NAMALWA (cell line): Measurements from ENCODE around the gene MUS81.

Experiments
- DNase-seq: peaks from one replicate; pipeline ENCODE4 v3.0.0-alpha.2; 2015; ENCODE audit warnings: low spot score

MUS81 gene

DNA sequence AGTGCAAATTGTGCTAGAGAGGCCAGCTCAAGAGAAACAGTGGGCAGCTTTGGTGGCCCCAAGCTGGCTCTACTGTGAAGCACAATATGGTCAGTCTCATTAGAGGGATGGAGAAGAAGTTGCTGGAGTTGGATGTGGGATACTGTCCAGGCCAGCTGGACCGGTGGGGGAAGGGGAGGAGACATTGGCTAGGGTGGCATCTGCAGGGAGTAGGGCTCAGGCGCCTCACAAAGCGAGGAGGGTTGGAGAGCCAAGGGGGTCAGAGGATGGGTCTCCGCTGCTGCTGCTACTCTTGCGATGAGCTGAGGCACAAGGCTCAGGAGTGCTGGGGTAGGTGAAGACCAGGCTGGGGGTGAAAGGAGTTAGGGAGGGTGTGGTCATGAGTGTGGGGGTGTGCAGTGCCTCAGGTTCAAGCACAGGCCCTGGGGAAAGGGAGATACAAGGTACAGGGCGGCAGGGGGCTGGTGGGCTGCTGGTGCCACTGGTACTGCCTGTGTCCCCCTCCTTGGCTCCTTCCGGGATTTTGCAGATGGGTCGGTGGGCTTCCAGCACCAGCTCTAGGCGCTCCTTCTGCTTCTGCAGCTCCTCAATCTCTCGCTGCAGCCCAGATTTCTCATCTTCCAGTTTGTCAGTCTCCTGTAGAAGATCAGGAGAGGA is 32.6 kb downstream of the MUS81 start:
- DNase-seq: no peak

DNA sequence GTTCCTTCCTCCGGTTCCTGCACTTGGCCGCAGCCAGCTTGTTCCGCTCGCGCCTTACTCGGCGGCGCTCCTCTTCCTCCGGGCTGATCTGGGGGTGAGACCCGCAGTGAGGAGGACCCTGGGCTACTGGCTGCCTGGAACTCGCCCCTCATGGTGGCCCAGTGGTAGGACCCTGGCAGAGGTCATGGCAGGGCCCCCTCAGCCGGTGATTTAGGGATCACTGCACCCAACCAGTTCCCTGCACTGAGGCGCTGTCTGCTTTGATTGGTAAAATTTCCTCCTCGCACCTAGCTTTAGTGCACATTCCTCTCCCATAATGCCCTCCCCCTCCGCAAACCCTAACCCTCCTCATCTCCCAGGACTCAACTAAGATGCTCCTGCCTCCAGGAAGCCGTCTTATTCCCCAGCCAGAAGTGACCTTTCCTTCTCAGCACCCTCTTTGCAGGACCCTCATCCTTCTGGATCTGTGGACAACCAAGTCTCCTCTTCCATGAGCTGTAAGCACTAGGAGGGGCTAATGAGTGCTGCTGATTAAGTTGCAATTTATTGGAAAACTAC is 33.9 kb downstream of the MUS81 start:
- no peak for DNase-seq

DNA sequence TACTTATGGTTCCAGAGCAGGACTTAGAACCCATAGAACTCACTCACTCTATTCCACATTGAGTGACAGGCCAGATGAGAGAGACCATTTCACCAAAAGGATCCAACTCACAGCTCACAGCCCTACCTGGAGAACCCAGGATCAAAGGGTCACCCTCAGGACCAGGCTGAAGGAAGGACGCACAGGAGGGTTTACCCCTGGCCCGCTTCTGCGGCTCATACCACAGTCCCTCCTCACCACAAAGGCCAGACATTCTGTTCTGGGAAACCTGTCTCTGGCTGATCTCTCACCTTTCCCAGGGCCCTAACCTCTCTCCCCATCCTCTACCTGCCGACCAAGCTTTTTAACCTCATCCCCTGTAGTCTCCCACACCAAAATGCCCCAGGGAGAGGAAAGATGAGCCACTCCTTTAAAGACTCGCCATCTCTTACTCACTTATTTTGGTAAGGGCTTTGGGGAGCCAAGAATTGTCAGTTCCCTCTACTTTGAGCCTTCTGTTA is 35.3 kb downstream of the MUS81 start:
- no peak for DNase-seq

DNA sequence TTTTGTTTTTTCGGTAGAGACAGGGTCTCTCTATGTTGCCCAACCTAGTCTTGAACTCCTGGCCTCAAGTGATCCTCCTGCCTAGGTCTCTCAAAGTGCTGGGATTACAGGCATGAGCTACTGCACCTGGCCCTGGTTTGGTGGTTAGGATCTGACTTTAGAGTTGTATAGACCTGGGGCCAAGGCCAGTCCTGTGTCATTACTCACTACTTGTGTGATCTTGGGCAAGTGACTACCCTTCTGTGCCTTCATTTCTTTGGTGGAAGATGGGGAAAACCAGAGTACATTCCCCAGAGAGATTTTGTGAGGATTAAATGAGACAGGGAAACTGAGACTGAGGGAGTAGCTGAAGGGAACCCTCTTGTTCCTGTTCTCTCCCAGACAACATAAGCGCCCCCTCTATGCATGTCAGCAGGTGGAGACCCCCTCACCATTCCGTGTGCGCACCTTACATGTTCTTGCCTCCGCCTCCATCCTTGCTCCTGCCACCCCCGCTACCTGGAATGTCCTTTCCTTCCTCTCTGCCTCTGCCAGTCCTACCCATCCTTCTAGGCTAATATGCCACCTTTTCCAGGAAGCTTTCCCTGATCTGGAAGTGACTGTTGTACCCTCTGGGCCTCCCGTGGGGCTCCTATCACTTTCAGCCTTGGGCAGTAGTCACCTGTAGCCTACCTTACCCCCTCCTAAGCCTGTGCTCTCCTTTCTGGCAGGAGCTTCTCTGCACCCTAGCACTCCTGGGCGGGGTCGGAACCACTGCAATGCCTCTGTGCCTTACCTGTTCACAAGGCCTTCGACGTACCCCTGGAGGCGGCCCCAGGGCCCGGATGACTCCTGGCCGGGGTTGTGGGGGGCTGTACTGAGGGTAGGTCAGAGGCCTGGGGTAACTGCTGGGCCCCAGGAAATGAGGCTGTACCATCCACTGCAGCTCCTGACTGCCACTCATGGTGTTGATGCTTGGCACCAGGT is 36.1 kb downstream of the MUS81 start:
- no peak for DNase-seq

DNA sequence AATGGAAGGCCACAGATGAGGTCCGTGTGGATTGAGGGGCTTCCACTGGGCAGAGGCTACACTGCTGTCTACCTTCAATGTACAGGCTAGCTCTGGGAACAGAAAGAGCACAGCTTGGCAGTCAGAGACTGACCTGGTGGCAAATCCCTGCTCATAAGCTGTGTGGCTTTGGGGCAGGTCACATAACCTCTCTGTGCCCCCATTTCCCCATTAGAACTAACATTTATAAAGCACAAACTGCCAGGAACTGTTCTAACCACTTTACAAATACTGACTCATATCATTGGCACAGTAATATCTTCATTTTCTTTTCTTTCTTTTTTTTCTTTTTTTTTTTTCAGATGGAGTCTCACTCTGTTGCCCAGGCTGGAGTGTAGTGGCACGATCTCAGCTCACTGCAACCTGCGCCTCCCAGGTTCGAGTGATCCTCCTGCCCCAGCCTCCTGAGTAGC is 36.8 kb downstream of the MUS81 start:
- DNase-seq: no peak

DNA sequence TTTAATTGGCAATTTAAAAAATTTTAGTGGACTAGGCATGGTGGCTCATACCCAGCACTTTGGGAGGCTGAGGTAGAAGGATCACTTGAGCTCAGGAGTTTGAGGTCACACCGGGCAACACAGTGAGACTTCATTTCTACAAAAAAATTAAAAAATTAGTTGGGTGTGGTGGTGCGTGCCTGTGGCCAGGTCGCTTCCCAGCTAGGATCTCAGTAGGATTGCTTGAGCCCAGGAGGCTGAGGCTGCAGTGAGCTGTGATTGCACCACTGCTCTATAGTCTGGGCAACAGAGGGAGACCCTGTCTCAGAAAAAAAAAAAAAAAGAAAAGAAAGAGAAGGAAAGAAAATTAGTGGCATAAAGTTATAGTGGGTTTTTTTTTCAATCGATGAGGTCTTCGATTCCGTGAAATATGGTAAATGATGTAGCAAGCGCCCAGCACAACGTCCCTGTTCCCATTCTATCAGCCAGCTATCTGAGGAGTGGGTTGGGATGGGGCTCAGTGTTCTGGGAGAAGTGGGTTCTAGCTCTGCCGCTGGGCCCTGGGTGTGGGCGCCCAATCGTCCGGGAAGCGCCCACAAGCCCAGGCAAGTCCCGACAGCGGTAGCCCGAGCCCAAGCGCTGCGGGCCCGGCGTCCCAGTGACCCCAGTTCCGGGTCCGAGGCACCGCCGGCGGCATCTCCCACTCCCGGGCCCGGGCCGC is 38.6 kb downstream of the MUS81 start:
- DNase-seq: no peak

DNA sequence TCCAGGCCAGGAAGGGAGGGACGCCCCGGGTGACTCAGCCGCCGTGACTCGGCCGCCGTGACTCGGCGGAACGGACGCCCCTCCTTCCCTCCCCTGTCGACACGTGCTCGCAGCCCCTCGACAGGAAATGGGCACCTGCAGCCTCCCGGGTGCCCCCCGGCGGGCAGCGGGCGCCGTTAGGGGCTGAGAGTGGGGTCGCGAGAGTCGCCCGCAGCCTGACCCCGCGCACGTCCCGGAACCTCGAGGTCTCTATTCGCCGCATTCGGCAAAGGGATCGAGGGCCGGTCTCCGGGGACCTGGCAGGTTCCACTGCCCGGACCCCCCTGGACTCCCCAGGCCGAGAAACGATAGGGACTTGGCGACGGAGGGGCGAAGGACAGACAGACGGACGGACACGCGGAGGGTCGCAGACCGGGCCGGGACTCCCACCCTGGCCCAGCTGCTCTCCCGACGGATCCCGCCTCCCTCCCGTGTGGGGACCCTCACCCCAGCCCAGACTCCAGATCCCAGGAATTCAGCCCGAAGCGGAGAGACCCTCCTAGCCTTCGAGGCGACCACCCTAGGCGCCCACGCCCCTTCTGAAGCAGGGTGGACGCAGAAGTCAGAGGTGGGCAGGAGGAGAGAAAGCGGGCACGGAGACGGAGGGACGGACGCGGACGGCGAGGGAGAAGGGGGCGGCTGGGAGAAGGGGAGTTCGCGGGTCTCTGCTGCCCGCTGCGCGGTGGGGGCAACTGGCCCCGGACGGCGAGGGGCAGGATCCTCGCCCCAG is 39.3 kb downstream of the MUS81 start:
- DNase-seq: no peak

DNA sequence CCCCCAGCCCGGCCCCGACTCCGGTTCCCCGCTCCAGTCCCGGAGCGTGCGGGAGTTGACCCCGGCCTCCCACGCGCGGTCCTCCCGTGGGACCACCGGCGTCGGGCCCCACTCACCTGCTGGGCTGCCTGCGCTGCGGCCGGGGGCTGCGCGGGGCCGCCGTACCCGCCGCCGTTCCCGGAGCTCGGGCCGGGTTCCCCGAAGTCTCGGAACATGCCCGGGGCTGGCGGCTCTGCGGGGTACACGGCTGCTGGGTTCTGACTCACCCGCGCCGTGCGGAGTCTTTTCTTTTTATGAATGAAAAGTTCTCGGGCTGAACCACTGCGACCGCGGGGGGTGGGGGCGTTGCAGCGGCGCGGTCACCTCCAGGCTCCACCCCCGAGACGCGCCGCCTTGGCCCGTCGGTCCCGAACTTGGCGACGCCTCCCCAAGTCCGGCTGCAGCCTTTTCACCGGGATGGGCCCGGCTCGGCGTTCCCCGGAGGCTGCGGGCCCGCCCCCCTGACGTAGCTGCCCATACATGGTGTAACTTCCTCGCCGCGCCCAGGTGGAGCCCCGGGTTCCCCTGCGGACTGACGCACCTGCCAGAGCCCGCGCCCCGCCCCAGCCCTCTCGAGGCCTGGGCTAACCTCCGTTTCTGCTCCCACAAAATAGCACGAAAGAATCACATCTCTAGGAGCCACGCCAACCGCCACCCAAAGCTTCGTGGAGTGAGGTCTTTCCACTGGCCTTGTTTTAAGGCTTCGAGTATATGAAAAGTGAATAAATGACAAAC is 40.1 kb downstream of the MUS81 start, which contains the start of gene FOSL1:
Gene FOSL1, minus strand, starts transcription at position 264 of the 774 bp plus-strand sequence. Its CDS starts 49 bp downstream, at position 215.
- DNase-seq: peak; percentile 81

DNA sequence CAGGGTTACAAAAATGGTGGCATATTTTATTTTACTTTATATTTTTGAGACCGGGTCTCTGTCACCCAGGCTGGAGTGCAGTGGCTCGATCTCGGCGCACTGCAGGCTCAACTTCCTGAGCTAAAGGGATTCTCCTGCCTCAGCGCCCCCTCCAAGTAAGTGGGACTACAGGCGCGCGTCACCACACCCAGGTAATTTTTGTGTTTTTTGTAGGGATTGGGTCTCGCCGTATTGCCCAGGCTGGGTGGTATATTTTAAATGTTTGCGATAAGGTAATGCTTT is 40.6 kb downstream of the MUS81 start:
- no peak for DNase-seq

DNA sequence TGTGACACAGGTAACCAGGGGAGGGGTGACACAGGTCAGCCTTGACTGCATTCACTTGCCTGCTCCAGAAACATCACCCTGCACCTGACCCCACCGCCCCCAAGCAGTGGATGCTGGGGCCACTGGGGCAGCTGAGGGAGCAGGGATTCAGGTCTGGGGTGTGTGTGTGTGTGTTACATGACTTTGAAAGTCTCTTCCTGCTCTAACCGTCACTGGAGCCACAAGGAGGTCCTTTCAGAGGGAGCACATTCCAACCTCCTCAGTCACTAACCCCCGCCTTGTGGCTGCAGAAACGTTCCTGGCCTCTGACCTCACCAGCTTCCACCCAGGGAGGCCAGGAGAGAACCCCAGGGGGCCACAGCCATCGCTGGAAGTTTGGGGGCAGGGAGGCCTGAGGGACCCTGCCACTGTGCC is 42.8 kb downstream of the MUS81 start:
- DNase-seq: no peak

DNA sequence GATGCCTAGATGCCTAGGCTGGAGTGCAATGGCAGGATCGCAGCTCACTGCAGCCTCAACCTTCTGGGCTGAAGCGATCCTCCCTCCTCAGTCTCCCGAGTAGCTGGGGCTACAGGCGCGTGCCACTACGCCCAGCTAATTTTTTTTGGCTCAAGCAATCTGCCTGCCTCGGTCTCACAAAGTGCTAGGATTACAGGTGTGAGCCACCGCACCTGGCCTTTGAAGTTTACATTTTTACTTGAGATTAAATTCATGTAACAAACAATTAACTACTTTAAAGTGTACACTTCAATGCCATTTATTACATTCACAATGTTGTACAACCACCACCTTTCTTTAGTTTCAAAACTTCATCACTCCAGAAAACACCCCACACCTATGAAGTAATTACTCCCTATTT is 43.5 kb downstream of the MUS81 start:
- DNase-seq: no peak

DNA sequence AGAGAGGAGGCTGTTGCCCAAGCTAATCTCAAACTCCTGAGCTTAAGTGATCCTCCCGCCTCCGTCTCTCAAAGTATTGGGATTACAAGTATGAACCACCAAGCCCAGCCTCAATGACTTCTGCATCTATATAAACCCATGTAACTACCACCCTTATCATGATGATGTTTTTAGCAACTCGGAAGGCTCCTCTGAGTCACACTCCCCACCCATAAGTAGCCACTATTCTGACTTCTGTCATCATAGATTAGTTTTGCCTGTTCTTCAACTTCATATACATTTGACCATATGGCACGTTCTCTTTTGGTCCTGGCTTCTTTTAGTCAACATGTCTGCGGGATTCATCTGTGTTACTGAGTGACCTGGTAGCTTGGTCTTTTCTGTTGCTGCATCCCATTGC is 46.4 kb downstream of the MUS81 start:
- no peak for DNase-seq

DNA sequence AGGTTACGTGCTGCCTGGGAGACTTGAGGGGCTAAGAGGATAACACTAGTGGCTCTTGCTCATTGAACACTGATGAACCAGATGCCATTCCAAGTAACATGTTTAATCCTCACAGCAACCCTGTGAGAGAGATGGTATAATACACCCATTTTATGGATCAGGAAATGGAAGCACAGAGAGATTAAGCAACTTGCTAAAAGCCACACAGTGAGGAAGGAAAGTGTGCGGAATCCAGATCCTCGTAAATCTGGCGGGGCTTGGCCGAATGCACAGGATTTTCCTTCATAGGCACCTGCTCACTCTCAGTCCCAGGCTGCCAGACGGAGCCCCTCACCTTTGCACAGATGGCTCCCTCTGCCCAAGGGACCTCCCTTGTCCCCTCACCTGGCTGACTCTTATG is 47.6 kb downstream of the MUS81 start:
- DNase-seq: no peak

DNA sequence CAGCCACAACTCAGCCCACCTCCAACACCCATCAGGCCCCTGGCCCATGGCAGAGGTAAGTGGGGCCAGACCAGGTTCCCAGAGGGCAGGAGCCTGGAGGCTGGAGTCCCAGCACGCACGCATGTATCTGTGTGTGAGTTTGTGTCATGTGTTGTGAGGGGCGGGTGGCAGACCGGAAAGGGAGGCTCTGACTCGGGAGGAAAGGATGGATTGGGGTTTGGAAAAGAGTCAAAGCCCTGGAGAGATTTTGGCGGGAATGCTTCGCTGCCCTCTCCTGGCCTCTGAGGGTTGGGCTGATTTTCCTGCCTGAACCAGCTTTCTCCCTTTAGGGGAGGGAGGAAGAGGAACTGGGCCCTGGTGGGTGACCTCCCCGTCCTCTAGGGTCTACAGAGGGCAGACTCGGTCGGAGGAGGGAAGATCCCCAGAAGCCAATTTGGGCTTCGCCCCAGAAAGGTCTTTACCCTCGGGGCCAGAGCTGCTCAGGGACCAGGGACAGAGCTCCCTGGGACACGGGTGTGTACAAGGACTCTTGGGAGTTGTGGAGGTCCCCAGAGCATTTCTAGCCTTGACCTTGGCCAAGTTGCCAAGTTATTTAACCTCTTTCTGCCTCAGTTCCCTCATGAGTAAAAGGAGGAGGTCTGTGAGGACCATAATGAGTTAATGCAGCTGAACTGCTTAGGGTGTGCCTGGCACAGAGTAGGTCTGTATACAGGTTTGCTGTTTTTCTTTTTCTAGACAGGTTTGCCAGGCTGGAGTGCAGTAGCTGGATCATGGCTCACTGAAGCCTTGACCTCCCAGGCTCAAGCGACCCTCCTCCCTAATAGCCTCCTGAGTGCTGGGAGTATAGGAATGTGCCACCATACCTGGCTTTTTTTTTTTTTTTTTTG is 51.7 kb downstream of the MUS81 start:
- DNase-seq: no peak

DNA sequence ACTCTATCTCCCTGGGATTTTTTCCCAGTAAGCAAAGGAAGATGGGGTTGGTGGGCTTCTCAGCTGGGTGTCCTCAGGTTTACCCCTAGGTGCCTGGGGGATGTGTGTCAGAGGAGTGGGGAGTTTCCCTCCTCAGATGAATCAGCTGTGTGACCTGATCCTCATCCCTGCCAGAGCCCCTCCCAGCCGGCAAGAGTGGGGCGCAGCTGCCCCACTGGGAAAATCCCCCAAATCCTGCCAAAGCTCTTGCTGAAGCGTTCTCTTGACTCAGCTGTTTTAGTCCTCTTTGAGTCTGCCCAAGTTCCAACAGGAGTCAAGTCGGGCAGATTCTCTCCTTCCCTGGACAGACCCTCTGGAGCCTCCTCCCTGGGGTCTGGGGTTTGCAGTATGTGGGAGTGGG is 52.6 kb downstream of the MUS81 start:
- DNase-seq: no peak

DNA sequence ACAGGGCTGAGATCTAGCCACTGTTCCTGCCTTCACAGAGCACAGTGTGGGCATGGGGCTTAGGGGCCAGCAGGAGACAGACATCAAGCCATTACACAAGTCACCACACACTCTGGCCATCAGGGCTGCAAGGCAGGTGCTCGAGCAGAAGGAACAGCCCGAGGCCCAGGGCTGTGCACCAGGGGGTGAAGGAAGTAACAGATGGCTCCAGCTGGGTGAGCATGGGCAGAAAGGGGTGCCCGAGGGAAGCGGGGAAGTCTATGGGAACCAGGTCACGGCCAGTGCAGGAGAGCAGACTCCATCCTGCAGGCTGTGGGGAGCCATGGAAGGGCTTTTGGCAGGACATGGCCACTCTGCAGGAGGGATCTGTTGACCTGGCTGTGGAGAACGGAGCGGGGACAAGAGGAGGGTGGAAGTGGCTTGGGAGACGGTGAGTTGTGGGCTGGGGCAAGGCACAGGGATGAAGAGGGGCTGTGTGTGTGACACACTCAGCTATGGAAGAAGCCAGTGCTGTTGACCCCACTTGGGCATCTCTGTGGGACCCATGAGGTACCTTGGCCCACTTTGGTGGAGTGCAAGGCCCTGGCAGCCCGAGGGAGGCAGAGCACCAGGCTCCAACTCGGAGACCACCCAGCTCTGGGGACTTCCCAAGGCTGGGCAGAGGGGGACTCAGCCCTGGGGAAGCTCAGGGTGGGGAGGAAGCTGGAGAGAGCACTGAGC is 55.0 kb downstream of the MUS81 start:
- no peak for DNase-seq

DNA sequence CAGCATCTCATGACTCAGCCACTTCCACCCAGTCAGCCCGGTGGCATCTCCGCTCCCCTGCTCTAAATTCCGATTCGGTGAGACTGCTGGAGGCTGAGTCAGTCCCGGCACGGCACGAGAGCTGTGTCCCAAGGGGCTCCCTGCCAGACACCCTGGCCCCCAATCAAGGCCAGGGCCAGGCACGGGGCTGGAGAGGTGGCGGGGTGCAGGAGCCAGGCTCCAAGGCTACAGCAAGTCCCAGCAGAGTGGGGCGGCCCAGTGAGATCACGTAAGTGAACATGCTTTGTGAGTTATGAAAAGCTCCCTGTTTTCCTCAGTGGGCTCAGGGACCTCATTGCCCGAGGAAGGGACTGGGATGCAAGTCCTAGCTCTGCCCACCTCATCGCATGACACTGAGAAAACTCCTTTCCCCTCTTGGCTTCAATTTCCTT is 55.6 kb downstream of the MUS81 start:
- no peak for DNase-seq
